ENCODE results near the gene ATL2.

Gene ATL2

GRCh38 chr2:38308821-38309220 lies 68.3 kb downstream of the ATL2 start:
- H3K4me3 ChIP-seq (ENCODE audit: low read length) = no peak overlapping the region
- DNase-seq (ENCODE audit: low read depth) = no peak
- no peak for TF ChIP-seq CTCF (IDR thresholded peaks at IDR 0.05; ENCODE audit: insufficient read depth, low read depth, low read length, missing control alignments)

GRCh38 chr2:38301969-38302702 lies 74.9 kb downstream of the ATL2 start:
- TF ChIP-seq CTCF (IDR thresholded peaks at IDR 0.05; ENCODE audit: insufficient read depth, low read depth, low read length, missing control alignments) = no peak
- peak; percentile 47 for DNase-seq (ENCODE audit: low read depth)
- H3K4me3 ChIP-seq (ENCODE audit: low read length) = no peak overlapping the region

- DNase-seq (ENCODE audit: low read depth) = no peak
- TF ChIP-seq CTCF (IDR thresholded peaks at IDR 0.05; ENCODE audit: insufficient read depth, low read depth, low read length, missing control alignments) = no peak
- no peak overlapping the region for H3K4me3 ChIP-seq (ENCODE audit: low read length)
Measured at GRCh38 chr2:38301340-38301968, 75.6 kb downstream of the ATL2 start.

GRCh38 chr2:38298539-38298938 lies 78.5 kb downstream of the ATL2 start:
- no peak for TF ChIP-seq CTCF (IDR thresholded peaks at IDR 0.05; ENCODE audit: insufficient read depth, low read depth, low read length, missing control alignments)
- H3K4me3 ChIP-seq (ENCODE audit: low read length) = no peak overlapping the region
- DNase-seq (ENCODE audit: low read depth) = no peak

- H3K4me3 ChIP-seq (ENCODE audit: low read length) = no peak overlapping the region
- TF ChIP-seq CTCF (IDR thresholded peaks at IDR 0.05; ENCODE audit: insufficient read depth, low read depth, low read length, missing control alignments) = no peak
- peak; percentile 86 for DNase-seq (ENCODE audit: low read depth)
Measured at GRCh38 chr2:38296197-38296780, 80.8 kb downstream of the ATL2 start.

GRCh38 chr2:38294597-38294996 lies 82.5 kb downstream of the ATL2 start:
- no peak for TF ChIP-seq CTCF (IDR thresholded peaks at IDR 0.05; ENCODE audit: insufficient read depth, low read depth, low read length, missing control alignments)
- DNase-seq (ENCODE audit: low read depth) = no peak
- H3K4me3 ChIP-seq (ENCODE audit: low read length) = no peak overlapping the region
